H1 (cell line): ENCODE results near the gene CHST9. TPM values are rescaled to one million over a fixed set of nuclear protein-coding genes. Genes with fewer than 3 reads are reported as not detected.

Source experiments
- CTCF ChIA-PET: fragments of 300-600 bp; sonication (Branson Sonifier 250); formaldehyde crosslinking; loops from one replicate; lab custom pipeline; 2021; ENCODE audit not compliant: partially characterized antibody; lab: Charles Lee
- POLR2A ChIA-PET: fragments of 300-600 bp; sonication (Branson Sonifier 250); formaldehyde crosslinking; loops from one replicate; lab custom pipeline; 2021; ENCODE audit warnings: inconsistent platforms; ENCODE audit not compliant: partially characterized antibody; lab: Charles Lee
- DNase-seq, 2 experiments: peaks; one replicate each; pipeline versions ENCODE4 v3.0.0 to v3.0.0-alpha.2; 2010 to 2022; ENCODE audit warnings: low spot score in 2 of 2, low read depth in 1 of 2, mixed read lengths in 1 of 2
- FAIRE-seq: peaks from 2 replicates; lab custom pipeline; 2011; peaks lifted over from hg19 to GRCh38; lab: Jason Lieb, UNC
- H2AFZ ChIP-seq: 2 replicates; pipeline ENCODE4 v1.8.1; 2012; ENCODE audit warnings: low read length, inconsistent platforms
- H2AK5ac ChIP-seq: 2 replicates; pipeline ENCODE4 v1.6.1; 2013; ENCODE audit warnings: low read depth, low read length
- H2BK120ac ChIP-seq: replicated peaks from 2 replicates; pipeline ENCODE3; 2013; ENCODE audit warnings: low read depth, low read length, inconsistent platforms
- H2BK12ac ChIP-seq: 2 replicates; pipeline ENCODE4 v1.6.1; 2013; ENCODE audit warnings: low read depth, low read length
- H2BK15ac ChIP-seq: 2 replicates; pipeline ENCODE4 v1.6.1; 2013; ENCODE audit warnings: low read length
- H2BK20ac ChIP-seq: 2 replicates; pipeline ENCODE4 v1.6.1; 2013; ENCODE audit warnings: low read length
- H2BK5ac ChIP-seq: 2 replicates; pipeline ENCODE4 v1.6.1; 2013; ENCODE audit warnings: low read depth, low read length
- H3K14ac ChIP-seq: 2 replicates; pipeline ENCODE4 v1.6.1; 2013; ENCODE audit warnings: inconsistent platforms; ENCODE audit not compliant: insufficient read length
- H3K18ac ChIP-seq: 2 replicates; pipeline ENCODE4 v1.6.1; 2013; ENCODE audit warnings: low read length; ENCODE audit errors: extremely low read depth
- H3K23ac ChIP-seq: 2 replicates; pipeline ENCODE4 v1.6.1; 2013; ENCODE audit warnings: inconsistent platforms; ENCODE audit not compliant: insufficient read length
- H3K23me2 ChIP-seq: 2 replicates; pipeline ENCODE4 v1.6.1; 2013; ENCODE audit warnings: low read depth, low read length
- H3K27ac ChIP-seq: 2 replicates; pipeline ENCODE4 v1.6.1; 2011; ENCODE audit warnings: low read depth, low read length, inconsistent platforms
- H3K27me3 ChIP-seq, 4 experiments: replicated peaks in 1 of 4; 1 replicate in 1 of 4; 2 replicates in 3 of 4; pipeline versions ENCODE4 v1.6.1 to v1.8.1; 2011 to 2013; ENCODE audit warnings: low read length in 3 of 4, mild to moderate bottlenecking in 3 of 4, inconsistent platforms in 2 of 4, mixed read lengths in 2 of 4, moderate library complexity in 1 of 4; ENCODE audit not compliant: control insufficient read depth in 3 of 4, insufficient read depth in 3 of 4; ENCODE audit errors: extremely low read depth in 1 of 4
- H3K36me3 ChIP-seq, 4 experiments: 2 replicates each; pipeline versions ENCODE4 v1.6.1 to v1.8.1; 2011 to 2013; ENCODE audit warnings: mild to moderate bottlenecking in 4 of 4, low read length in 3 of 4, moderate library complexity in 2 of 4, control low read depth in 1 of 4, inconsistent platforms in 1 of 4; ENCODE audit not compliant: insufficient read depth in 4 of 4, control insufficient read depth in 2 of 4
- H3K4ac ChIP-seq: replicated peaks from 2 replicates; pipeline ENCODE3; 2013; ENCODE audit warnings: low read length, low read depth, mixed read lengths, inconsistent platforms; ENCODE audit not compliant: insufficient read length
- H3K4me1 ChIP-seq, 4 experiments: replicated peaks in 1 of 4; 1 replicate in 1 of 4; 2 replicates in 3 of 4; pipeline versions ENCODE4 v1.6.1 to v1.8.1; 2011 to 2013; ENCODE audit warnings: low read length in 3 of 4, inconsistent platforms in 2 of 4, mixed read lengths in 1 of 4; ENCODE audit not compliant: insufficient read depth in 4 of 4, control insufficient read depth in 3 of 4
- H3K4me2 ChIP-seq, 2 experiments: 2 replicates each; pipeline versions ENCODE4 v1.6.1 to v1.8.1; 2011 to 2013; ENCODE audit warnings: low read depth in 2 of 2, low read length in 2 of 2, control low read depth in 1 of 2, inconsistent platforms in 1 of 2, mild to moderate bottlenecking in 1 of 2; ENCODE audit not compliant: insufficient read depth in 1 of 2
- H3K4me3 ChIP-seq, 4 experiments: fragments of 200-600, 300-600 bp in 1 of 4; sonication (generic), shearing (Covaris generic), sonication (Bioruptor Twin) in 1 of 4; 2 replicates each; pipeline versions ENCODE4 v1.5.1 to v1.8.1; 2011 to 2016; ENCODE audit warnings: low read length in 4 of 4, low read depth in 3 of 4, control low read depth in 2 of 4, inconsistent platforms in 2 of 4, mild to moderate bottlenecking in 2 of 4, mixed read lengths in 1 of 4, moderate library complexity in 1 of 4; ENCODE audit not compliant: insufficient read depth in 2 of 4; ENCODE audit errors: extremely low read depth in 1 of 4
- H3K56ac ChIP-seq: replicated peaks from 2 replicates; pipeline ENCODE3; 2013; ENCODE audit warnings: low read depth, mild to moderate bottlenecking, mixed read lengths, low read length, inconsistent platforms; ENCODE audit not compliant: insufficient read length
- H3K79me1 ChIP-seq: 2 replicates; pipeline ENCODE4 v1.6.1; 2013; ENCODE audit warnings: low read depth, low read length, control low read depth
- H3K79me2 ChIP-seq, 2 experiments: 2 replicates each; pipeline versions ENCODE4 v1.6.1 to v1.8.1; 2012 to 2013; ENCODE audit warnings: low read length in 2 of 2, mild to moderate bottlenecking in 2 of 2, inconsistent platforms in 1 of 2; ENCODE audit not compliant: insufficient read depth in 2 of 2, control insufficient read depth in 1 of 2
- H3K9ac ChIP-seq, 4 experiments: replicated peaks in 1 of 4; 1 replicate in 1 of 4; 2 replicates in 3 of 4; pipeline versions ENCODE4 v1.6.1 to v1.8.1; 2011 to 2013; ENCODE audit warnings: low read depth in 3 of 4, low read length in 3 of 4, control low read depth in 2 of 4, mild to moderate bottlenecking in 2 of 4, moderate library complexity in 2 of 4, inconsistent platforms in 1 of 4; ENCODE audit errors: extremely low read depth in 1 of 4
- H3K9me3 ChIP-seq, 2 experiments: 2 replicates each; pipeline versions ENCODE4 v1.6.1 to v1.8.1; 2012 to 2013; ENCODE audit warnings: mild to moderate bottlenecking in 2 of 2, moderate library complexity in 2 of 2, control low read depth in 1 of 2, inconsistent platforms in 1 of 2, low read depth in 1 of 2, low read length in 1 of 2, mixed read lengths in 1 of 2; ENCODE audit not compliant: insufficient read depth in 2 of 2
- H4K20me1 ChIP-seq, 2 experiments: replicated peaks in 1 of 2; 2 replicates each; pipeline versions ENCODE3 to v1.8.1; 2011 to 2013; ENCODE audit warnings: inconsistent platforms in 2 of 2, low read length in 2 of 2, mild to moderate bottlenecking in 1 of 2; ENCODE audit not compliant: insufficient read depth in 2 of 2, control insufficient read depth in 1 of 2
- H4K5ac ChIP-seq: 2 replicates; pipeline ENCODE4 v1.6.1; 2013; ENCODE audit warnings: low read length, low read depth, mixed read lengths, inconsistent platforms; ENCODE audit not compliant: insufficient read length
- H4K8ac ChIP-seq: 2 replicates; pipeline ENCODE4 v1.8.0; 2013; ENCODE audit warnings: mild to moderate bottlenecking, moderate library complexity, low read length, inconsistent platforms; ENCODE audit not compliant: insufficient read depth; ENCODE audit errors: extremely low read depth
- H4K91ac ChIP-seq: replicated peaks from 2 replicates; pipeline ENCODE3; 2013; ENCODE audit warnings: low read length, mixed read lengths, inconsistent platforms; ENCODE audit not compliant: insufficient read length
- BCL11A ChIP-seq, 2 experiments: IDR thresholded peaks; one replicate each; pipeline ENCODE4 v1.6.1; 2011; ENCODE audit warnings: low read depth in 2 of 2, low read length in 2 of 2, mild to moderate bottlenecking in 2 of 2
- EP300 ChIP-seq, 2 experiments: IDR thresholded peaks; 1 replicate in 1 of 2; 2 replicates in 1 of 2; pipeline ENCODE4 v1.6.1; 2011 to 2012; ENCODE audit warnings: low read depth in 2 of 2, low read length in 2 of 2, mild to moderate bottlenecking in 2 of 2, borderline replicate concordance in 1 of 2, inconsistent platforms in 1 of 2, moderate library complexity in 1 of 2
- FOSL1 ChIP-seq: IDR thresholded peaks from 2 replicates; pipeline ENCODE4 v1.6.1; 2011; ENCODE audit warnings: mild to moderate bottlenecking, low read depth, low read length, moderate library complexity; ENCODE audit not compliant: insufficient read depth
- NRF1 ChIP-seq: IDR thresholded peaks from 2 replicates; pipeline ENCODE4 v1.6.1; 2011; ENCODE audit warnings: mild to moderate bottlenecking, low read depth, low read length, improper control_type of control experiment
- POLR2A ChIP-seq, 2 experiments: IDR thresholded peaks; 1 replicate in 1 of 2; 2 replicates in 1 of 2; pipeline ENCODE4 v1.6.1; 2011; ENCODE audit warnings: low read depth in 2 of 2, low read length in 2 of 2, mild to moderate bottlenecking in 2 of 2; ENCODE audit errors: control extremely low read depth in 1 of 2
- RBBP5 ChIP-seq: IDR thresholded peaks from 2 replicates; pipeline ENCODE4 v1.7.1; 2012; ENCODE audit warnings: low read depth, mild to moderate bottlenecking, inconsistent platforms, low read length, moderate library complexity, borderline replicate concordance
- RNF2 ChIP-seq: fragments of 200-900, 300-1000 bp; sonication (generic); IDR thresholded peaks from 2 replicates; pipeline ENCODE4 v1.7.1; 2016; ENCODE audit warnings: borderline replicate concordance, low read depth, mild to moderate bottlenecking, antibody characterized with exemption, low read length; ENCODE audit not compliant: poor library complexity, severe bottlenecking; ENCODE audit errors: missing control alignments
- TCF12 ChIP-seq: IDR thresholded peaks from 2 replicates; pipeline ENCODE4 v1.6.1; 2011; ENCODE audit warnings: low read depth, mild to moderate bottlenecking, low read length
- WGBS, 2 experiments: shearing (Covaris generic) in 1 of 2; methylation state at CpG; one replicate each; pipeline versions ENCODE4 v1.1.6 to v1.1.7; 2013 to 2015; ENCODE audit warnings: low lambda C conversion rate in 2 of 2, mixed read lengths in 2 of 2, inconsistent platforms in 1 of 2, low coverage in 1 of 2, missing lambda C conversion rate in 1 of 2; ENCODE audit not compliant: insufficient replicate concordance in 2 of 2, insufficient coverage in 1 of 2, insufficient read length in 1 of 2; ENCODE audit errors: extremely low coverage in 1 of 2, missing lambda C conversion rate in 1 of 2; 5-methylcytosine and 5-hydroxymethylcytosine counted together
- polyA plus RNA-seq, 7 experiments: library from polyadenylated mRNA; depleted of rRNA in 3 of 7; stranded (reverse) in 5 of 7; unstranded in 2 of 7; fragments of >200 nt in 5 of 7; fragments of 200-250 nt in 2 of 7; gene quantifications; 1 replicate in 5 of 7; 2 replicates in 1 of 7; 4 replicates in 1 of 7; pipeline versions ENCODE4 v1.2.1 to v1.2.3, GENCODE V29; 2011 to 2013; ENCODE audit warnings: missing spikeins in 2 of 7, mixed read lengths in 2 of 7
- total RNA-seq: library from RNA; stranded (reverse); fragmentation: NEBNext Ultra II Directional; extraction: Animal tissue kit (Norgen Biotek cat#: 25700); gene quantifications from 2 replicates; pipeline ENCODE4 v1.2.1, GENCODE V29; 2021

The CHST9 gene
- total and polyA plus RNA-seq, 2 of the 8 experiments (the other 6 are each of a cell fraction or from before 2014, with no cell fraction given) = 3.2 to 24.3 TPM

- Histone ChIP-seq H2BK12ac (no peak overlapping the region), H3K4me2 (no peak overlapping the region), H2BK15ac (no peak overlapping the region), H3K9me3 (no peaks in the 10 kb centered on the region), H4K8ac (no peak overlapping the region), H3K79me1 (no peaks in the 10 kb centered on the region), H3K4ac (no peak overlapping the region), H4K91ac (no peak overlapping the region), H3K36me3 (no peaks in the 10 kb centered on the region), H3K27ac (no peak overlapping the region), H3K56ac (no peak overlapping the region), H3K27me3 (no peaks in the 10 kb centered on the region), H3K79me2 (no peaks in the 10 kb centered on the region), H2BK20ac (no peak overlapping the region), H4K20me1 (no peaks in the 10 kb centered on the region), H2AFZ (no peak overlapping the region), H3K23ac (no peak overlapping the region), H3K4me1 (peaks cover 4 to 6% (median 5%) of the 10 kb centered on the region in 4 experiments; a peak in 3 of 7 replicates), H3K4me3 (no peak overlapping the region), H3K18ac (no peak overlapping the region), H3K14ac (no peak overlapping the region), H2BK5ac (no peak overlapping the region), H3K23me2 (no peaks in the 10 kb centered on the region), H2AK5ac (no peak overlapping the region), H3K9ac (no peak overlapping the region), H4K5ac (no peak overlapping the region), H2BK120ac (no peak overlapping the region)
- ChIA-PET CTCF (no interaction called here), POLR2A (interaction anchor here (1.0 kb wide), 1 partner anchor 21 kb away, joined by 3 read pairs; no protein-coding TSS in a partner anchor)
- DNase-seq (no peak), FAIRE-seq (no peak)
- 88% methylated on average over 2 of the region's 2 CpGs; no CpG with 5 or more reads in 1 of the 2 experiments for WGBS, 2 experiments
- no peak for TF ChIP-seq RNF2
- TF ChIP-seq NRF1 = no peak
- TF ChIP-seq TCF12 = no peak
- no peak for TF ChIP-seq RBBP5
- TF ChIP-seq BCL11A (IDR thresholded peaks at IDR 0.05; ENCODE audit: low read depth in 2 of 2, low read length in 2 of 2) = no peak
- TF ChIP-seq POLR2A (IDR thresholded peaks at IDR 0.05; ENCODE audit: control extremely low read depth in 1 of 2, low read depth in 2 of 2, low read length in 2 of 2) = no peak
- no peak for TF ChIP-seq FOSL1
- TF ChIP-seq EP300 (IDR thresholded peaks at IDR 0.05; ENCODE audit: borderline replicate concordance in 1 of 2, low read depth in 2 of 2, low read length in 2 of 2) = no peak
Observed at GRCh38 chr18:26931659-26932058, 253.4 kb downstream of the CHST9 start.
